ENCODE data around the gene NR2E1.

GRCh38 chr6:108163644-108164542 is 1.9 kb upstream of the NR2E1 start:
- TF ChIP-seq, protein P1, sequence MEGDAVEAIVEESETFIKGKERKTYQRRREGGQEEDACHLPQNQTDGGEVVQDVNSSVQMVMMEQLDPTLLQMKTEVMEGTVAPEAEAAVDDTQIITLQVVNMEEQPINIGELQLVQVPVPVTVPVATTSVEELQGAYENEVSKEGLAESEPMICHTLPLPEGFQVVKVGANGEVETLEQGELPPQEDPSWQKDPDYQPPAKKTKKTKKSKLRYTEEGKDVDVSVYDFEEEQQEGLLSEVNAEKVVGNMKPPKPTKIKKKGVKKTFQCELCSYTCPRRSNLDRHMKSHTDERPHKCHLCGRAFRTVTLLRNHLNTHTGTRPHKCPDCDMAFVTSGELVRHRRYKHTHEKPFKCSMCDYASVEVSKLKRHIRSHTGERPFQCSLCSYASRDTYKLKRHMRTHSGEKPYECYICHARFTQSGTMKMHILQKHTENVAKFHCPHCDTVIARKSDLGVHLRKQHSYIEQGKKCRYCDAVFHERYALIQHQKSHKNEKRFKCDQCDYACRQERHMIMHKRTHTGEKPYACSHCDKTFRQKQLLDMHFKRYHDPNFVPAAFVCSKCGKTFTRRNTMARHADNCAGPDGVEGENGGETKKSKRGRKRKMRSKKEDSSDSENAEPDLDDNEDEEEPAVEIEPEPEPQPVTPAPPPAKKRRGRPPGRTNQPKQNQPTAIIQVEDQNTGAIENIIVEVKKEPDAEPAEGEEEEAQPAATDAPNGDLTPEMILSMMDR (conservative IDR thresholded peaks at IDR 0.05) = no peak; the same call in 1 of the 2 replicates
- TF ChIP-seq EZH2 (IDR thresholded peaks at IDR 0.05; ENCODE audit: low read depth) = no peak
